GM12878 (cell line): ENCODE data around the gene LYL1. TPM values are rescaled to one million over a fixed set of nuclear protein-coding genes. Genes with fewer than 3 reads are reported as not detected.

ENCODE experiments used
- ATAC-seq: fragments of 200-7000 bp; cut with Tn5 transposase; 3 replicates; pipeline ENCODE4 v1.9.1; 2020; ENCODE audit warnings: mild to moderate bottlenecking, moderate library complexity
- BruUV-seq: library from RNA; stranded (reverse); fragments of 400-500 nt; replicated peaks from 2 replicates; lab custom pipeline; 2021; lab: Mats Ljungman, UMichigan
- CTCF ChIA-PET: fragments of 300-600 bp; sonication (Branson Sonifier 250); formaldehyde crosslinking; extraction: SDS; loops from one replicate; lab custom pipeline; 2021; ENCODE audit warnings: inconsistent platforms; lab: Yijun Ruan, JAX
- POLR2A ChIA-PET: fragments of 350-600 bp; formaldehyde crosslinking; extraction: SDS; loops from one replicate; lab custom pipeline; 2021; ENCODE audit warnings: inconsistent platforms; lab: Charles Lee
- RAD21 ChIA-PET: fragments of 300-600 bp; sonication (Branson Sonifier 250); formaldehyde crosslinking; loops from one replicate; lab custom pipeline; 2023; ENCODE audit warnings: antibody characterized with exemption; ENCODE audit not compliant: unreplicated experiment; lab: Charles Lee
- SMC1A ChIA-PET: fragments of 300-600 bp; sonication (Branson Sonifier 250); formaldehyde crosslinking; loops from one replicate; lab custom pipeline; 2023; ENCODE audit not compliant: unreplicated experiment, uncharacterized antibody; lab: Charles Lee
- DNase-seq: peaks from one replicate; pipeline ENCODE4 v3.0.0-alpha.2; 2011; ENCODE audit warnings: low read depth, low spot score
- FAIRE-seq: peaks from 3 replicates; lab custom pipeline; 2011; peaks lifted over from hg19 to GRCh38; lab: Jason Lieb, UNC
- H2AFZ ChIP-seq: 2 replicates; pipeline ENCODE4 v1.6.0; 2011; ENCODE audit warnings: low read depth, low read length, control low read depth; ENCODE audit not compliant: control insufficient read depth
- H3K27ac ChIP-seq: 2 replicates; pipeline ENCODE4 v1.5.1; 2011; ENCODE audit warnings: control low read depth; ENCODE audit not compliant: control insufficient read depth, insufficient read depth
- H3K27me3 ChIP-seq, 2 experiments: replicated peaks in 1 of 2; 2 replicates each; pipeline versions ENCODE4 v1.6.0 to v1.6.1; 2011; ENCODE audit warnings: low read length in 1 of 2; ENCODE audit not compliant: control insufficient read depth in 2 of 2, insufficient read depth in 2 of 2
- H3K36me3 ChIP-seq, 2 experiments: 2 replicates each; pipeline ENCODE4 v1.5.1; 2011; ENCODE audit warnings: low read length in 1 of 2; ENCODE audit not compliant: control insufficient read depth in 2 of 2, insufficient read depth in 2 of 2
- H3K4me1 ChIP-seq: 2 replicates; pipeline ENCODE4 v1.6.1; 2011; ENCODE audit warnings: mild to moderate bottlenecking, low read length, moderate library complexity, mixed read lengths; ENCODE audit not compliant: control insufficient read depth, insufficient read depth
- H3K4me2 ChIP-seq: 2 replicates; pipeline ENCODE4 v1.6.0; 2011; ENCODE audit warnings: control low read depth; ENCODE audit not compliant: control insufficient read depth, insufficient read depth
- H3K4me3 ChIP-seq: fragments of 200-600 bp; sonication (generic); 2 replicates; pipeline ENCODE4 v1.5.1; 2016
- H3K79me2 ChIP-seq: 2 replicates; pipeline ENCODE4 v1.6.0; 2011; ENCODE audit warnings: low read length; ENCODE audit not compliant: control insufficient read depth, insufficient read depth
- H3K9ac ChIP-seq: 2 replicates; pipeline ENCODE4 v1.8.0; 2011; ENCODE audit warnings: low read length, control low read depth, mixed read lengths; ENCODE audit not compliant: control insufficient read depth, insufficient read depth
- H3K9me3 ChIP-seq: replicated peaks from 3 replicates; pipeline ENCODE4 v1.5.1; 2011; ENCODE audit warnings: mild to moderate bottlenecking, low read length; ENCODE audit not compliant: control insufficient read depth, insufficient read depth
- H4K20me1 ChIP-seq: 2 replicates; pipeline ENCODE4 v1.6.0; 2011; ENCODE audit not compliant: control insufficient read depth, insufficient read depth
- JUNB ChIP-seq: IDR thresholded peaks from 2 replicates; pipeline ENCODE4 v1.6.1; 2016; ENCODE audit warnings: antibody characterized with exemption, mild to moderate bottlenecking
- MTA2 ChIP-seq: fragments of 450-650 bp; IDR thresholded peaks from 2 replicates; pipeline ENCODE4 v1.6.1; 2016; ENCODE audit warnings: low read depth, mild to moderate bottlenecking, moderate library complexity
- PAX8 ChIP-seq: fragments of 450-650 bp; IDR thresholded peaks from 2 replicates; pipeline ENCODE4 v1.6.1; 2017; ENCODE audit warnings: mild to moderate bottlenecking, moderate library complexity
- SREBF2 ChIP-seq: IDR thresholded peaks from 2 replicates; pipeline ENCODE4 v1.6.1; 2012; ENCODE audit warnings: mild to moderate bottlenecking, low read length
- STAT1 ChIP-seq: fragments of 450-650 bp; conservative IDR thresholded peaks from 2 replicates; pipeline ENCODE4 v1.6.1; 2014; ENCODE audit warnings: antibody characterized with exemption, mild to moderate bottlenecking
- WGBS: methylation state at CpG from one replicate; pipeline ENCODE4 v1.1.6; 2016; ENCODE audit warnings: low lambda C conversion rate; ENCODE audit not compliant: insufficient replicate concordance, insufficient coverage; ENCODE audit errors: missing lambda C conversion rate; 5-methylcytosine and 5-hydroxymethylcytosine counted together
- in situ Hi-C: fragments of 300-500 bp; cut with MboI; formaldehyde crosslinking; loops from 9 replicates; pipeline ENCODE4 v1.14.3; 2018; ENCODE audit warnings: mixed read lengths
- intact Hi-C: fragments of 100-400 bp; cut with micrococcal nuclease; formaldehyde crosslinking; loops from one replicate; pipeline ENCODE4 v1.14.2; 2022; ENCODE audit not compliant: unreplicated experiment
- polyA plus RNA-seq, 11 experiments: library from polyadenylated mRNA; depleted of rRNA in 4 of 11; unstranded in 6 of 11; stranded (reverse) in 5 of 11; fragments of >200 nt; fragmentation: Nextera tagmentation in 4 of 11; fragmentation: Illumina TruSeq in 1 of 11; extraction: Ambion mirVana in 4 of 11; extraction: Trizol in 1 of 11; gene quantifications; 1 replicate in 1 of 11; 2 replicates in 10 of 11; pipeline versions ENCODE4 v1.2.1 to v1.2.3, GENCODE V29; 2011 to 2016; ENCODE audit warnings: inconsistent platforms in 2 of 11, missing spikeins in 2 of 11, low read depth in 1 of 11
- total RNA-seq, 4 experiments: library from RNA; depleted of rRNA in 3 of 4; stranded (reverse); fragments of >200 nt in 3 of 4; fragmentation: Illumina TruSeq in 1 of 4; extraction: Trizol in 1 of 4; gene quantifications; 2 replicates each; pipeline versions ENCODE4 v1.2.1 to v1.2.3, GENCODE V29; 2013 to 2021
- TF ChIP-seq, protein P1 (sequence below): fragments of 450-650 bp; formaldehyde crosslinking; IDR thresholded peaks from 2 replicates; pipeline ENCODE4 v1.4.0; 2022; ENCODE audit warnings: mild to moderate bottlenecking, moderate library complexity
- TF ChIP-seq, protein P2 (sequence below): IDR thresholded peaks from 2 replicates; pipeline ENCODE4 v1.6.1; 2011; ENCODE audit warnings: low read depth, low read length, improper control_type of control experiment, borderline replicate concordance
- TF ChIP-seq, protein P3 (sequence below): fragments of 450-650 bp; IDR thresholded peaks from 2 replicates; pipeline ENCODE4 v1.6.1; 2017; ENCODE audit warnings: mild to moderate bottlenecking, moderate library complexity

LYL1 gene
- total and polyA plus RNA-seq, 10 of the 15 experiments (the other 5 are each of a cell fraction or from before 2014, with no cell fraction given), result 0.10 to 34.8 (median 4.4) TPM

GRCh38 chr19:13138916-13139198 lies 36.2 kb upstream of the LYL1 start:
- Histone ChIP-seq H3K27ac (no peak overlapping the region), H3K27me3 (no peaks in the 10 kb centered on the region), H3K4me2 (no peak overlapping the region), H3K9me3 (no peaks in the 10 kb centered on the region), H3K4me1 (no peaks in the 10 kb centered on the region), H3K4me3 (no peak overlapping the region), H2AFZ (no peak overlapping the region), H3K79me2 (no peaks in the 10 kb centered on the region; the same call in 1 of the 2 replicates), H3K9ac (no peak overlapping the region), H4K20me1 (no peaks in the 10 kb centered on the region), H3K36me3 (peaks cover 11 to 32% of the 10 kb centered on the region in 2 experiments)
- ChIA-PET POLR2A (no interaction called here), SMC1A (no interaction called here), RAD21 (no interaction called here), CTCF (no interaction called here)
- BruUV-seq, result no TSS peak
- 88% methylated on average over 10 of the region's 10 CpGs for WGBS
- FAIRE-seq (no peak), ATAC-seq (no peak), DNase-seq (no peak)
- in situ Hi-C loops (no loop called here), intact Hi-C loops (no loop called here)
- TF ChIP-seq MTA2 (no peak), JUNB (no peak), SREBF2 (no peak), PAX8 (no peak), STAT1 (no peak)
- TF ChIP-seq, protein P1, sequence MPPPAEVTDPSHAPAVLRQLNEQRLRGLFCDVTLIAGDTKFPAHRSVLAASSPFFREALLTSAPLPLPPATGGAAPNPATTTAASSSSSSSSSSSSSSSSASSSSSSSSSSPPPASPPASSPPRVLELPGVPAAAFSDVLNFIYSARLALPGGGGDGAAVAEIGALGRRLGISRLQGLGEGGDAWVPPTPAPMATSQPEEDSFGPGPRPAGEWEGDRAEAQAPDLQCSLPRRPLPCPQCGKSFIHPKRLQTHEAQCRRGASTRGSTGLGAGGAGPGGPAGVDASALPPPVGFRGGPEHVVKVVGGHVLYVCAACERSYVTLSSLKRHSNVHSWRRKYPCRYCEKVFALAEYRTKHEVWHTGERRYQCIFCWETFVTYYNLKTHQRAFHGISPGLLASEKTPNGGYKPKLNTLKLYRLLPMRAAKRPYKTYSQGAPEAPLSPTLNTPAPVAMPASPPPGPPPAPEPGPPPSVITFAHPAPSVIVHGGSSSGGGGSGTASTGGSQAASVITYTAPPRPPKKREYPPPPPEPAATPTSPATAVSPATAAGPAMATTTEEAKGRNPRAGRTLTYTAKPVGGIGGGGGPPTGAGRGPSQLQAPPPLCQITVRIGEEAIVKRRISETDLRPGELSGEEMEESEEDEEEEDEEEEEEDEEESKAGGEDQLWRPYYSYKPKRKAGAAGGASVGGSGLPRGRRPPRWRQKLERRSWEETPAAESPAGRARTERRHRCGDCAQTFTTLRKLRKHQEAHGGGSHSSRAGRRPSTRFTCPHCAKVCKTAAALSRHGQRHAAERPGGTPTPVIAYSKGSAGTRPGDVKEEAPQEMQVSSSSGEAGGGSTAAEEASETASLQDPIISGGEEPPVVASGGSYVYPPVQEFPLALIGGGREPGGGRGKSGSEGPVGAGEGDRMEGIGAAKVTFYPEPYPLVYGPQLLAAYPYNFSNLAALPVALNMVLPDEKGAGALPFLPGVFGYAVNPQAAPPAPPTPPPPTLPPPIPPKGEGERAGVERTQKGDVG (CRISPR knock-in tag), result no peak
- TF ChIP-seq, protein P2, sequence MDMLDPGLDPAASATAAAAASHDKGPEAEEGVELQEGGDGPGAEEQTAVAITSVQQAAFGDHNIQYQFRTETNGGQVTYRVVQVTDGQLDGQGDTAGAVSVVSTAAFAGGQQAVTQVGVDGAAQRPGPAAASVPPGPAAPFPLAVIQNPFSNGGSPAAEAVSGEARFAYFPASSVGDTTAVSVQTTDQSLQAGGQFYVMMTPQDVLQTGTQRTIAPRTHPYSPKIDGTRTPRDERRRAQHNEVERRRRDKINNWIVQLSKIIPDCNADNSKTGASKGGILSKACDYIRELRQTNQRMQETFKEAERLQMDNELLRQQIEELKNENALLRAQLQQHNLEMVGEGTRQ, result no peak
- TF ChIP-seq, protein P3, sequence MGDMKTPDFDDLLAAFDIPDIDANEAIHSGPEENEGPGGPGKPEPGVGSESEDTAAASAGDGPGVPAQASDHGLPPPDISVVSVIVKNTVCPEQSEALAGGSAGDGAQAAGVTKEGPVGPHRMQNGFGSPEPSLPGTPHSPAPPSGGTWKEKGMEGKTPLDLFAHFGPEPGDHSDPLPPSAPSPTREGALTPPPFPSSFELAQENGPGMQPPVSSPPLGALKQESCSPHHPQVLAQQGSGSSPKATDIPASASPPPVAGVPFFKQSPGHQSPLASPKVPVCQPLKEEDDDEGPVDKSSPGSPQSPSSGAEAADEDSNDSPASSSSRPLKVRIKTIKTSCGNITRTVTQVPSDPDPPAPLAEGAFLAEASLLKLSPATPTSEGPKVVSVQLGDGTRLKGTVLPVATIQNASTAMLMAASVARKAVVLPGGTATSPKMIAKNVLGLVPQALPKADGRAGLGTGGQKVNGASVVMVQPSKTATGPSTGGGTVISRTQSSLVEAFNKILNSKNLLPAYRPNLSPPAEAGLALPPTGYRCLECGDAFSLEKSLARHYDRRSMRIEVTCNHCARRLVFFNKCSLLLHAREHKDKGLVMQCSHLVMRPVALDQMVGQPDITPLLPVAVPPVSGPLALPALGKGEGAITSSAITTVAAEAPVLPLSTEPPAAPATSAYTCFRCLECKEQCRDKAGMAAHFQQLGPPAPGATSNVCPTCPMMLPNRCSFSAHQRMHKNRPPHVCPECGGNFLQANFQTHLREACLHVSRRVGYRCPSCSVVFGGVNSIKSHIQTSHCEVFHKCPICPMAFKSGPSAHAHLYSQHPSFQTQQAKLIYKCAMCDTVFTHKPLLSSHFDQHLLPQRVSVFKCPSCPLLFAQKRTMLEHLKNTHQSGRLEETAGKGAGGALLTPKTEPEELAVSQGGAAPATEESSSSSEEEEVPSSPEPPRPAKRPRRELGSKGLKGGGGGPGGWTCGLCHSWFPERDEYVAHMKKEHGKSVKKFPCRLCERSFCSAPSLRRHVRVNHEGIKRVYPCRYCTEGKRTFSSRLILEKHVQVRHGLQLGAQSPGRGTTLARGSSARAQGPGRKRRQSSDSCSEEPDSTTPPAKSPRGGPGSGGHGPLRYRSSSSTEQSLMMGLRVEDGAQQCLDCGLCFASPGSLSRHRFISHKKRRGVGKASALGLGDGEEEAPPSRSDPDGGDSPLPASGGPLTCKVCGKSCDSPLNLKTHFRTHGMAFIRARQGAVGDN, result no peak
